OCI-LY1 (cell line): ENCODE measurements around the gene CLNS1A.
"Not testable (repeated sequence)": the region's sequence is repeated elsewhere in the genome, so short reads cannot be mapped to it uniquely, and the experiment has no call there.

ENCODE experiments used
- CTCF ChIP-seq: fragments of 200-600 bp; sonication (generic), shearing (Covaris generic); IDR thresholded peaks from 2 replicates; pipeline ENCODE4 v1.5.1; 2017; ENCODE audit warnings: mild to moderate bottlenecking, antibody characterized with exemption, low read length, moderate library complexity, mixed read lengths
- EZH2 ChIP-seq: fragments of 200-600 bp; sonication (generic), shearing (Covaris generic); IDR thresholded peaks from 2 replicates; pipeline ENCODE4 v1.8.0; 2017; ENCODE audit warnings: borderline replicate concordance, mixed run types, mild to moderate bottlenecking, antibody characterized with exemption, low read length, moderate library complexity, mixed read lengths

GRCh38 chr11:77575428-77575827 lies 62.2 kb downstream of the CLNS1A start:
- not testable (repeated sequence) for TF ChIP-seq CTCF, EZH2
